K562 (cell line): ENCODE results near the gene HEXIM2. TPM values are rescaled to one million over a fixed set of nuclear protein-coding genes. Genes with fewer than 3 reads are reported as not detected.

ENCODE experiments used
- CBX3 ChIP-seq, 2 experiments: IDR thresholded peaks; 1 replicate in 1 of 2; 2 replicates in 1 of 2; pipeline ENCODE4 v1.6.1; 2012; ENCODE audit warnings: inconsistent platforms in 2 of 2, low read length in 2 of 2, borderline replicate concordance in 1 of 2, control low read depth in 1 of 2
- CREM ChIP-seq: IDR thresholded peaks from 2 replicates; pipeline ENCODE4 v1.6.1; 2014; ENCODE audit warnings: antibody characterized with exemption, low read depth
- HDAC2 ChIP-seq: fragments of 450-650 bp; IDR thresholded peaks from 2 replicates; pipeline ENCODE4 v1.6.1; 2016; ENCODE audit warnings: mild to moderate bottlenecking
- MEF2D ChIP-seq: conservative IDR thresholded peaks from 2 replicates; pipeline ENCODE4 v1.6.1; 2016; ENCODE audit warnings: low read depth, missing genetic modification characterization, missing compliant biosample characterization
- MTA1 ChIP-seq: fragments of 450-650 bp; IDR thresholded peaks from 2 replicates; pipeline ENCODE4 v1.6.1; 2017; ENCODE audit warnings: borderline replicate concordance
- NFRKB ChIP-seq: fragments of 450-650 bp; IDR thresholded peaks from 2 replicates; pipeline ENCODE4 v1.6.1; 2016; ENCODE audit warnings: low read depth
- NFXL1 ChIP-seq: fragments of 450-650 bp; formaldehyde crosslinking; IDR thresholded peaks from 2 replicates; pipeline ENCODE4 v1.4.0; 2021; ENCODE audit warnings: mild to moderate bottlenecking
- PML ChIP-seq: IDR thresholded peaks from 2 replicates; pipeline ENCODE4 v1.6.1; 2012; ENCODE audit warnings: low read length, inconsistent platforms
- POLR3G ChIP-seq: IDR thresholded peaks from 2 replicates; pipeline ENCODE4 v1.6.1; 2011; ENCODE audit not compliant: insufficient read length, insufficient replicate concordance; ENCODE audit errors: extremely low read depth
- RAD51 ChIP-seq: fragments of 450-650 bp; IDR thresholded peaks from 2 replicates; pipeline ENCODE4 v1.7.1; 2016; ENCODE audit warnings: low read depth, mild to moderate bottlenecking, borderline replicate concordance
- RBBP5 ChIP-seq: fragments of 200-600 bp; sonication (generic); IDR thresholded peaks from 2 replicates; pipeline ENCODE4 v1.6.1; 2012; ENCODE audit warnings: borderline replicate concordance, mild to moderate bottlenecking, low read length, control low read depth, inconsistent platforms; ENCODE audit not compliant: insufficient read depth, poor library complexity, severe bottlenecking
- RBM14 ChIP-seq: fragments of 200-400 bp; formaldehyde crosslinking; IDR thresholded peaks from 2 replicates; pipeline ENCODE4 v1.6.1; 2018; ENCODE audit warnings: low read depth, mild to moderate bottlenecking, low read length, moderate library complexity, borderline replicate concordance; ENCODE audit not compliant: insufficient read depth
- TCF7 ChIP-seq: sonication (generic); IDR thresholded peaks from 2 replicates; pipeline ENCODE4 v1.6.1; 2016; ENCODE audit warnings: antibody characterized with exemption, borderline replicate concordance
- TFAM ChIP-seq: fragments of 250-450 bp; sonication (Bioruptor Pico); conservative IDR thresholded peaks from 2 replicates; pipeline ENCODE4 v1.5.0; 2021; ENCODE audit warnings: mild to moderate bottlenecking, moderate library complexity
- TRIM24 ChIP-seq, 2 experiments: fragments of 450-650 bp; IDR thresholded peaks; 2 replicates each; pipeline ENCODE4 v1.6.1; 2016
- ZNF184 ChIP-seq: sonication (generic); formaldehyde crosslinking; IDR thresholded peaks from 2 replicates; pipeline ENCODE4 v1.5.0; 2020; ENCODE audit warnings: missing genetic modification reagents
- ZNF3 ChIP-seq: fragments of 250-450 bp; sonication (Bioruptor Pico); IDR thresholded peaks from 2 replicates; pipeline ENCODE4 v1.5.0; 2021; ENCODE audit warnings: mild to moderate bottlenecking, moderate library complexity
- ZNF384 ChIP-seq: IDR thresholded peaks from 2 replicates; pipeline ENCODE4 v1.6.1; 2012; ENCODE audit warnings: low read depth, low read length, improper control_type of control experiment
- polyA plus RNA-seq, 8 experiments: library from polyadenylated mRNA; depleted of rRNA in 4 of 8; stranded (reverse) in 5 of 8; unstranded in 3 of 8; fragments of >200 nt; fragmentation: Nextera tagmentation in 2 of 8; fragmentation: Illumina TruSeq in 1 of 8; extraction: Ambion mirVana in 2 of 8; extraction: Trizol in 1 of 8; gene quantifications; 2 replicates each; pipeline versions ENCODE4 v1.2.1 to v1.2.3, GENCODE V29; 2011 to 2014; ENCODE audit warnings: inconsistent platforms in 1 of 8, missing spikeins in 1 of 8
- total RNA-seq, 7 experiments: library from RNA; depleted of rRNA in 6 of 7; stranded (reverse); fragments of >200 nt in 6 of 7; fragmentation: Illumina TruSeq in 2 of 7; extraction: Trizol in 2 of 7; gene quantifications; 2 replicates each; pipeline versions ENCODE4 v1.2.1 to v1.2.3, GENCODE V29; 2011 to 2021; ENCODE audit warnings: low replicate concordance in 1 of 7
- TF ChIP-seq, protein P1 (sequence below), 2 experiments: fragments of 450-650 bp; conservative IDR thresholded peaks; 2 replicates each; pipeline ENCODE4 v1.6.1; 2017; ENCODE audit warnings: mild to moderate bottlenecking in 2 of 2, moderate library complexity in 2 of 2
- TF ChIP-seq, protein P2 (sequence below): IDR thresholded peaks from 3 replicates; pipeline ENCODE4 v1.6.1; 2011; ENCODE audit warnings: borderline replicate concordance, mild to moderate bottlenecking; ENCODE audit not compliant: insufficient read length, insufficient read depth
- TF ChIP-seq, protein P3 (sequence below): fragments of 450-650 bp; IDR thresholded peaks from 2 replicates; pipeline ENCODE4 v1.6.1; 2016; ENCODE audit warnings: mild to moderate bottlenecking
- TF ChIP-seq, protein P4 (sequence below): IDR thresholded peaks from 2 replicates; pipeline ENCODE4 v1.6.1; 2014; ENCODE audit warnings: antibody characterized with exemption

HEXIM2 gene
- total and polyA plus RNA-seq, 9 of the 15 experiments (the other 6 are each of a cell fraction or from before 2014, with no cell fraction given) = 0.69 to 3.4 (median 1.1) TPM; not detected in 2

DNA sequence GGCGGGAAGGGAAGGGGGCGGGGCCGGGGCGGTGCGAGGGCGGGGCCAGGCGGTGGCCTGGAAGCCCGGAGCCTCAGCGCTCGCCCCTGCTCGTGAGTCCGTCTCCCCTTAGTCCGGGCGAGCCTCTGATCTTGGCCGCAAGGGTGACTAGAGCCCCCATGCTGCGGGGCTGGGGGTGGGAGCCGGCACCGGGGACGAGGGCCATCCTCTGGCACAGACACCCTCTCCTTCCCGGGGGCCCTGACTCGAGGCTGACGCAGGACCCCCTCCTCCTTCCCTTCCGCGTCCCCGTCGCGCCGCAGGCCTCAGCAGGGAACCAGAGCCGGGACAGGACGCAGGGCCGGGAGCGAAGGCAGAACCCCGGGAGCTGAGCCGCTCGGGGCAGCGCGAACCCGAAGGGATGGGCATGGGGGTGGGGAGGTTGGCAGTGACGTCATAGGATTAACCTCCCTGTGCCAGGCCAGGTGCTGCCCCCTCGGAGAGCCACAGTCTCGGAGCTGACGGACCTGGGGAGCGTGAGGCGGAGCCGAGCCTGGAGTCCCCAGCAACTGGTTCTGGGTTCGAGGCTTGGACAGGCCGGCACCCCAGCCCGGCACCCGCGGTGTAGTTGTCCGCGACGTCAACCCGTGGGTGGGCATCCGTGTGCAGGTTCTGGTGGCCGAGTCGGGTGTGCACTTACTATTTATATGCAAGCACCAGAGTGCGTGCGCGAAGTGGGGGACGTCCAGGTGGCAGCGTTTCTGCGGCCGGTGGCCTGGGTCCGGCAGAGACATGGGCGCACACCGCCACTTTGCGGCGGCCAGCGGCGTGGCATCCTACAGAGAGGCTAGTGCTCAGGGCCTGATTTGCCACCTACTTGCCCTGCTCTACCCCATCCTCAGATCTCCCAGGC is 28.9 kb upstream of the HEXIM2 start (continued):
- TF ChIP-seq NFRKB = no peak
- no peak for TF ChIP-seq HDAC2
- TF ChIP-seq CREM = peak; percentile 82
- no peak for TF ChIP-seq POLR3G
- no peak for TF ChIP-seq TFAM
- no peak for TF ChIP-seq NFXL1 (CRISPR knock-in tag)
- 0 out of 2 replicates have a peak, but pooled peaks have one; percentile 48 for TF ChIP-seq RBM14
- no peak for TF ChIP-seq ZNF3 (CRISPR knock-in tag)
- TF ChIP-seq, protein P1, sequence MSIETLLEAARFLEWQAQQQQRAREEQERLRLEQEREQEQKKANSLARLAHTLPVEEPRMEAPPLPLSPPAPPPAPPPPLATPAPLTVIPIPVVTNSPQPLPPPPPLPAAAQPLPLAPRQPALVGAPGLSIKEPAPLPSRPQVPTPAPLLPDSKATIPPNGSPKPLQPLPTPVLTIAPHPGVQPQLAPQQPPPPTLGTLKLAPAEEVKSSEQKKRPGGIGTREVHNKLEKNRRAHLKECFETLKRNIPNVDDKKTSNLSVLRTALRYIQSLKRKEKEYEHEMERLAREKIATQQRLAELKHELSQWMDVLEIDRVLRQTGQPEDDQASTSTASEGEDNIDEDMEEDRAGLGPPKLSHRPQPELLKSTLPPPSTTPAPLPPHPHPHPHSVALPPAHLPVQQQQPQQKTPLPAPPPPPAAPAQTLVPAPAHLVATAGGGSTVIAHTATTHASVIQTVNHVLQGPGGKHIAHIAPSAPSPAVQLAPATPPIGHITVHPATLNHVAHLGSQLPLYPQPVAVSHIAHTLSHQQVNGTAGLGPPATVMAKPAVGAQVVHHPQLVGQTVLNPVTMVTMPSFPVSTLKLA (conservative IDR thresholded peaks at IDR 0.05) = peak; percentile 22 to 33; a peak in 2 of 4 replicates
- no peak; the same call in 1 of the 2 replicates for TF ChIP-seq TCF7
- TF ChIP-seq ZNF384 = no peak
- no peak for TF ChIP-seq RAD51
- TF ChIP-seq RBBP5 = peak; percentile 34
- TF ChIP-seq TRIM24 (IDR thresholded peaks at IDR 0.05) = no peak
- TF ChIP-seq PML = no peak
- TF ChIP-seq, protein P2, sequence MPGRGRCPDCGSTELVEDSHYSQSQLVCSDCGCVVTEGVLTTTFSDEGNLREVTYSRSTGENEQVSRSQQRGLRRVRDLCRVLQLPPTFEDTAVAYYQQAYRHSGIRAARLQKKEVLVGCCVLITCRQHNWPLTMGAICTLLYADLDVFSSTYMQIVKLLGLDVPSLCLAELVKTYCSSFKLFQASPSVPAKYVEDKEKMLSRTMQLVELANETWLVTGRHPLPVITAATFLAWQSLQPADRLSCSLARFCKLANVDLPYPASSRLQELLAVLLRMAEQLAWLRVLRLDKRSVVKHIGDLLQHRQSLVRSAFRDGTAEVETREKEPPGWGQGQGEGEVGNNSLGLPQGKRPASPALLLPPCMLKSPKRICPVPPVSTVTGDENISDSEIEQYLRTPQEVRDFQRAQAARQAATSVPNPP = no peak
- no peak for TF ChIP-seq MEF2D (tag)
- TF ChIP-seq, protein P3, sequence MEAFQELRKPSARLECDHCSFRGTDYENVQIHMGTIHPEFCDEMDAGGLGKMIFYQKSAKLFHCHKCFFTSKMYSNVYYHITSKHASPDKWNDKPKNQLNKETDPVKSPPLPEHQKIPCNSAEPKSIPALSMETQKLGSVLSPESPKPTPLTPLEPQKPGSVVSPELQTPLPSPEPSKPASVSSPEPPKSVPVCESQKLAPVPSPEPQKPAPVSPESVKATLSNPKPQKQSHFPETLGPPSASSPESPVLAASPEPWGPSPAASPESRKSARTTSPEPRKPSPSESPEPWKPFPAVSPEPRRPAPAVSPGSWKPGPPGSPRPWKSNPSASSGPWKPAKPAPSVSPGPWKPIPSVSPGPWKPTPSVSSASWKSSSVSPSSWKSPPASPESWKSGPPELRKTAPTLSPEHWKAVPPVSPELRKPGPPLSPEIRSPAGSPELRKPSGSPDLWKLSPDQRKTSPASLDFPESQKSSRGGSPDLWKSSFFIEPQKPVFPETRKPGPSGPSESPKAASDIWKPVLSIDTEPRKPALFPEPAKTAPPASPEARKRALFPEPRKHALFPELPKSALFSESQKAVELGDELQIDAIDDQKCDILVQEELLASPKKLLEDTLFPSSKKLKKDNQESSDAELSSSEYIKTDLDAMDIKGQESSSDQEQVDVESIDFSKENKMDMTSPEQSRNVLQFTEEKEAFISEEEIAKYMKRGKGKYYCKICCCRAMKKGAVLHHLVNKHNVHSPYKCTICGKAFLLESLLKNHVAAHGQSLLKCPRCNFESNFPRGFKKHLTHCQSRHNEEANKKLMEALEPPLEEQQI = no peak
- no peak for TF ChIP-seq MTA1
- TF ChIP-seq CBX3 (IDR thresholded peaks at IDR 0.05; ENCODE audit: borderline replicate concordance in 1 of 2, low read length in 2 of 2) = no peak
- TF ChIP-seq ZNF184 (CRISPR knock-in tag) = no peak
- TF ChIP-seq, protein P4, sequence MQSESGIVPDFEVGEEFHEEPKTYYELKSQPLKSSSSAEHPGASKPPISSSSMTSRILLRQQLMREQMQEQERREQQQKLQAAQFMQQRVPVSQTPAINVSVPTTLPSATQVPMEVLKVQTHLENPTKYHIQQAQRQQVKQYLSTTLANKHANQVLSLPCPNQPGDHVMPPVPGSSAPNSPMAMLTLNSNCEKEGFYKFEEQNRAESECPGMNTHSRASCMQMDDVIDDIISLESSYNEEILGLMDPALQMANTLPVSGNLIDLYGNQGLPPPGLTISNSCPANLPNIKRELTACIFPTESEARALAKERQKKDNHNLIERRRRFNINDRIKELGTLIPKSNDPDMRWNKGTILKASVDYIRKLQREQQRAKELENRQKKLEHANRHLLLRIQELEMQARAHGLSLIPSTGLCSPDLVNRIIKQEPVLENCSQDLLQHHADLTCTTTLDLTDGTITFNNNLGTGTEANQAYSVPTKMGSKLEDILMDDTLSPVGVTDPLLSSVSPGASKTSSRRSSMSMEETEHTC = no peak
